ENCODE results near the gene PLPP1. TPM values are rescaled to one million over a fixed set of nuclear protein-coding genes. Genes with fewer than 3 reads are reported as not detected.

PLPP1 gene
- total and polyA plus RNA-seq, 7 donors, result 22.0 to 81.5 (median 40.6) TPM

DNA sequence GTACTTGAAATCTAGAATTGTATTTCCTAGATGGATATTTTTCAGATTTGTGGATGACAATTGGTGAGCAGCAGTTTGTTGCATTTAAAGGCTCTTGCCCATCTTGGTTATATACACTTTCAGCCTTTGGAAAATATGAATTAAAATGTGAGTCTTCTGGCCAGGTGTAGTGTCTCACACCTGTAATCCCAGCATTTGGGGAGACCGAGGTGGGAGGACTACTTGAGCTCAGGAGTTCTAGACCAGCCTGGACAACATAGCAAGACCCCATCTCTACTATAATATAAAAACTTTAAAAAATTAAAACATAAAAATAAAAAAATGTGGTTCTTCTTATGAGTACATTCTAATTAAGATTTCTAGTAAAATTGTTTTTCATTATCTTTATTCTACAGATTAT, 125.0 kb downstream of the PLPP1 start:
- no peaks in the 10 kb centered on the region for H3K27me3 ChIP-seq (ENCODE audit: insufficient read depth in 3 of 3, low read length in 2 of 3)
- ATAC-seq, result no peak
- 95 to 100% (median 97%) methylated on average over 1 of the region's 1 CpG for WGBS, 3 donors
- no peak overlapping the region for H3K27ac ChIP-seq
- H3K4me1 ChIP-seq, result no peaks in the 10 kb centered on the region
- DNase-seq, result no peak
- TF ChIP-seq, protein P1, sequence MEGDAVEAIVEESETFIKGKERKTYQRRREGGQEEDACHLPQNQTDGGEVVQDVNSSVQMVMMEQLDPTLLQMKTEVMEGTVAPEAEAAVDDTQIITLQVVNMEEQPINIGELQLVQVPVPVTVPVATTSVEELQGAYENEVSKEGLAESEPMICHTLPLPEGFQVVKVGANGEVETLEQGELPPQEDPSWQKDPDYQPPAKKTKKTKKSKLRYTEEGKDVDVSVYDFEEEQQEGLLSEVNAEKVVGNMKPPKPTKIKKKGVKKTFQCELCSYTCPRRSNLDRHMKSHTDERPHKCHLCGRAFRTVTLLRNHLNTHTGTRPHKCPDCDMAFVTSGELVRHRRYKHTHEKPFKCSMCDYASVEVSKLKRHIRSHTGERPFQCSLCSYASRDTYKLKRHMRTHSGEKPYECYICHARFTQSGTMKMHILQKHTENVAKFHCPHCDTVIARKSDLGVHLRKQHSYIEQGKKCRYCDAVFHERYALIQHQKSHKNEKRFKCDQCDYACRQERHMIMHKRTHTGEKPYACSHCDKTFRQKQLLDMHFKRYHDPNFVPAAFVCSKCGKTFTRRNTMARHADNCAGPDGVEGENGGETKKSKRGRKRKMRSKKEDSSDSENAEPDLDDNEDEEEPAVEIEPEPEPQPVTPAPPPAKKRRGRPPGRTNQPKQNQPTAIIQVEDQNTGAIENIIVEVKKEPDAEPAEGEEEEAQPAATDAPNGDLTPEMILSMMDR (IDR thresholded peaks at IDR 0.05), result no peak
- intact Hi-C loops (cut with DNase I), result loop anchor here in 1 of 2 donors (5.0 to 10.0 kb wide), 2 partner anchors 65 to 283 kb away; no protein-coding TSS in a partner anchor
- peaks cover 0 to 67% of the 10 kb centered on the region in 2 donors for H3K36me3 ChIP-seq (ENCODE audit: insufficient read depth in 1 of 2, low read depth in 1 of 2)
- no peaks in the 10 kb centered on the region for H3K9me3 ChIP-seq
- no peak overlapping the region for H3K4me3 ChIP-seq

DNA sequence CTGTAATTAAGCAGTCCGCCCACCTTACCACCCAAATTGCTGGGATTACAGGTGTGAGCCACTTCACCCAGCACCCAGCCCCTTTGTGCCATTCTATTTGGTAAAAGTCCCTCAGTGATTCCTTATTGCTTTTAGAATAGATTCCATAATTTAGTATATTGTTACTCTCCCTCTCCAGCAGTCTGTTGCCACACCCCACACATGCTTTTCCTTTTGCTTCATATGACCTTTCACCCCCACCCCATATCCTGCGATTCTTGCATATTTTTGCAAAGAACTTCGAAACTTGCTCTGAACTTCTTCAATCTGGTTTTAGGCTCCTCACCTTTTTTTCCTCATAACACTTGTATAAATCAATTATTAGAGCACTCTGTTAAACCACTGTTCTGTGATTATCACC, 126.8 kb downstream of the PLPP1 start:
- WGBS, 3 donors, result 83 to 85% (median 84%) methylated on average over 3 of the region's 3 CpGs
- no peak for ATAC-seq
- Histone ChIP-seq H3K4me3 (no peak overlapping the region), H3K27ac (no peak overlapping the region), H3K27me3 (ENCODE audit: insufficient read depth in 3 of 3, low read length in 2 of 3) (no peaks in the 10 kb centered on the region), H3K9me3 (no peaks in the 10 kb centered on the region), H3K36me3 (ENCODE audit: insufficient read depth in 1 of 2, low read depth in 1 of 2) (peaks cover 4 to 76% of the 10 kb centered on the region in 2 donors), H3K4me1 (no peaks in the 10 kb centered on the region)
- DNase-seq, result no peak
- TF ChIP-seq, protein P1 (IDR thresholded peaks at IDR 0.05), result no peak
- intact Hi-C loops (cut with DNase I), result loop anchor here (1.0 to 10.0 kb wide), 3 partner anchors 63 to 284 kb away; no protein-coding TSS in a partner anchor

DNA sequence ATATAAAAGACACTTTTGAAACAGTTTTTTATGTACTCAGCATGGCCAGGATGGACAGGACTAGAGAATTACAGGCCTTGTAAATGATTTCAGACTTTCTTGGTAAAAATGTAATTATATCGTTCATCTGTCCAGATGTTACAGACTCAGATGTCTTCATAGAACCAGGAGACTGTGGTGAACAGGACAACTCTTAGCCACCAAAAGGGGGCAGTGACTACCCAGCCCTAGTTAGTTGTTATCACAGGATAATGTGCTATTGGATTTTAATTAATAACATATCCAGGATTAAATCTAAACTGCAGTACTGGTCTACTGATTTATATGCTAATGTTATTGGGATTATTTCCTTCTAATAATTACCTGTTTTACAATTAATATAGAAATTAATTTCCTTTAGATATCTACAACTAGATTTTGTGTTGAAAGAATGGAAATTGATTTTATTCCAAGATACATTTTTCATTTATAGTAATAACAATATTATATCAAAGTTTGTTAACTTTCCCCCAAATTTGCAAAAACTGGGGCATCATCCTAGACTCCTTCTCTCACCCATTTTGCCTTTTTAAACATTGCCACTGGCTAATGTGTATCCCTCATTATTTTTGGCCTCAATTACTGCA, 127.6 kb downstream of the PLPP1 start:
- Histone ChIP-seq H3K9me3 (no peaks in the 10 kb centered on the region), H3K4me1 (no peaks in the 10 kb centered on the region), H3K27ac (no peak overlapping the region), H3K27me3 (ENCODE audit: insufficient read depth in 3 of 3, low read length in 2 of 3) (no peaks in the 10 kb centered on the region), H3K4me3 (no peak overlapping the region), H3K36me3 (ENCODE audit: insufficient read depth in 1 of 2, low read depth in 1 of 2) (peaks cover 4 to 74% of the 10 kb centered on the region in 2 donors)
- intact Hi-C loops (cut with DNase I), result loop anchor here (1.0 to 10.0 kb wide), 3 partner anchors 62 to 285 kb away; no protein-coding TSS in a partner anchor
- DNase-seq, result no peak
- TF ChIP-seq, protein P1 (IDR thresholded peaks at IDR 0.05), result peak; percentile 69
- 11 to 23% (median 18%) methylated on average over 1 of the region's 1 CpG for WGBS, 3 donors
- ATAC-seq, result peak in 3 of 4 donors; percentile 71 to 91 (median 87)

DNA sequence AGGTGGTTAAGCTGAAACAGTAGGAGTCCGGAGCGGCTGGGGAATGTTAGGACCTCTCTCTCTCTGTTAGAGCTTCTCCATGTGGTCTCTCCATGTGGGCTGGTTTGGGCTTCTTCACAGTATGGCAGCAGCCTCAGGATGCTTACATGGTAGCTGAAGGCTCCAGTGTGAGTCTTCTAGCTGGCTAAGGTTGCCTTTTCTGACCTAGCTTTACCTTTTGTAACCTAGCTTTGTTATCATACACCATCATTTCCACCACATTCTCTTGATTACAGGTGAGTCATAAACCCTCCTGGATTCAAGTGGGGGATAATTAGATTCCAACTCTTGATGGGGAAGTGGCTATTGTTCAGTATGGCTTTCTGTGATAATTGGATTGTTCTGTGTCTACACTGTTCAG, 128.5 kb downstream of the PLPP1 start:
- ATAC-seq (no peak), DNase-seq (no peak)
- 52 to 60% (median 54%) methylated on average over 2 of the region's 2 CpGs for WGBS, 3 donors
- Histone ChIP-seq H3K27ac (no peak overlapping the region), H3K27me3 (ENCODE audit: insufficient read depth in 3 of 3, low read length in 2 of 3) (no peaks in the 10 kb centered on the region), H3K4me1 (no peaks in the 10 kb centered on the region), H3K4me3 (no peak overlapping the region), H3K9me3 (no peaks in the 10 kb centered on the region), H3K36me3 (ENCODE audit: insufficient read depth in 1 of 2, low read depth in 1 of 2) (peaks cover 4 to 74% of the 10 kb centered on the region in 2 donors)
- TF ChIP-seq, protein P1 (IDR thresholded peaks at IDR 0.05), result no peak
- intact Hi-C loops (cut with DNase I), result loop anchor here in 1 of 2 donors (5.0 to 10.0 kb wide), 2 partner anchors 61 to 286 kb away; no protein-coding TSS in a partner anchor
